Urinary bladder (tissue), 4 donors: ENCODE data around the gene FRMD4A. TPM values are rescaled to one million over a fixed set of nuclear protein-coding genes. Genes with fewer than 3 reads are reported as not detected.

Experiments
- DNase-seq: peaks from one replicate; pipeline ENCODE4 v3.0.0-alpha.2; 2015; ENCODE audit errors: extremely low spot score
- H3K27ac ChIP-seq: one replicate; pipeline ENCODE4 v1.5.1; 2013; ENCODE audit warnings: low read depth, mild to moderate bottlenecking, moderate library complexity
- H3K36me3 ChIP-seq: one replicate; pipeline ENCODE4 v1.6.1; 2013; ENCODE audit warnings: mild to moderate bottlenecking, moderate library complexity; ENCODE audit not compliant: insufficient read depth
- H3K4me1 ChIP-seq: one replicate; pipeline ENCODE4 v1.6.1; 2013; ENCODE audit warnings: mild to moderate bottlenecking, moderate library complexity; ENCODE audit not compliant: insufficient read depth
- H3K4me3 ChIP-seq: one replicate; pipeline ENCODE4 v1.5.1; 2013; ENCODE audit warnings: low read depth, low read length
- WGBS: extraction: QIAGEN DNeasy Blood & Tissue Kit; methylation state at CpG from one replicate; pipeline ENCODE4 v1.1.7; 2013; 5-methylcytosine and 5-hydroxymethylcytosine counted together
- polyA plus RNA-seq: library from polyadenylated mRNA; stranded (reverse); fragments of 200-250 nt; gene quantifications from one replicate; pipeline ENCODE4 v1.2.3, GENCODE V29; 2013
- total RNA-seq: library from RNA; depleted of rRNA; stranded (reverse); fragments of >200 nt; gene quantifications from one replicate; pipeline ENCODE4 v1.2.3, GENCODE V29; 2014
- donor health status: healthy with polysubstance abuse.
- donor health status: healthy.

The FRMD4A gene
- total and polyA plus RNA-seq, 2 donors: 15.1 to 32.9 TPM

GRCh38 chr10:13860886-13861285 is 469.8 kb downstream of the FRMD4A start:
- Histone ChIP-seq H3K36me3 (no peaks in the 10 kb centered on the region), H3K4me3 (no peak overlapping the region), H3K27ac (no peak overlapping the region), H3K4me1 (no peaks in the 10 kb centered on the region)
- 93% methylated on average over 14 of the region's 14 CpGs for WGBS
- DNase-seq: no peak

- WGBS: 85% methylated on average over 8 of the region's 8 CpGs
- H3K36me3 ChIP-seq: no peaks in the 10 kb centered on the region
- DNase-seq: no peak
These were observed 470.6 kb downstream of the FRMD4A start for GRCh38 chr10:13859979-13860654.

GRCh38 chr10:13858709-13859108 is 472.0 kb downstream of the FRMD4A start:
- no peak for DNase-seq
- 95% methylated on average over 11 of the region's 11 CpGs for WGBS
- Histone ChIP-seq H3K36me3 (no peaks in the 10 kb centered on the region), H3K4me1 (no peaks in the 10 kb centered on the region), H3K4me3 (no peak overlapping the region), H3K27ac (no peak overlapping the region)

More at GRCh38 chr10:13859979-13860654, 470.6 kb downstream of the FRMD4A start:
- Histone ChIP-seq H3K27ac (no peak overlapping the region), H3K4me3 (no peak overlapping the region), H3K4me1 (no peaks in the 10 kb centered on the region)

- H3K27ac ChIP-seq: no peak overlapping the region
- no peak overlapping the region for H3K4me3 ChIP-seq
- H3K4me1 ChIP-seq: no peaks in the 10 kb centered on the region
- no peaks in the 10 kb centered on the region for H3K36me3 ChIP-seq
- 86% methylated on average over 4 of the region's 4 CpGs for WGBS
- no peak for DNase-seq
These were observed 473.3 kb downstream of the FRMD4A start for GRCh38 chr10:13857451-13857850.

- no peak overlapping the region for H3K27ac ChIP-seq
- H3K4me3 ChIP-seq: no peak overlapping the region
- no peak for DNase-seq
- no peaks in the 10 kb centered on the region for H3K4me1 ChIP-seq
- WGBS: 74% methylated on average over 6 of the region's 6 CpGs
- no peaks in the 10 kb centered on the region for H3K36me3 ChIP-seq
These were observed 476.9 kb downstream of the FRMD4A start for GRCh38 chr10:13853854-13854253.

GRCh38 chr10:13852872-13853271 is 477.9 kb downstream of the FRMD4A start:
- Histone ChIP-seq H3K27ac (no peak overlapping the region), H3K36me3 (no peaks in the 10 kb centered on the region), H3K4me1 (no peaks in the 10 kb centered on the region), H3K4me3 (no peak overlapping the region)
- 94% methylated on average over 5 of the region's 5 CpGs for WGBS
- no peak for DNase-seq

- no peak overlapping the region for H3K4me3 ChIP-seq
- WGBS: 87% methylated on average over 2 of the region's 2 CpGs
- H3K4me1 ChIP-seq: no peaks in the 10 kb centered on the region
- no peak overlapping the region for H3K27ac ChIP-seq
- DNase-seq: no peak
- H3K36me3 ChIP-seq: no peaks in the 10 kb centered on the region
These were observed 478.8 kb downstream of the FRMD4A start for GRCh38 chr10:13851906-13852305.

- DNase-seq: no peak
- Histone ChIP-seq H3K4me1 (no peaks in the 10 kb centered on the region), H3K27ac (no peak overlapping the region), H3K36me3 (no peaks in the 10 kb centered on the region), H3K4me3 (no peak overlapping the region)
- 87% methylated on average over 16 of the region's 16 CpGs for WGBS
These were observed 481.9 kb downstream of the FRMD4A start for GRCh38 chr10:13848520-13849445.

GRCh38 chr10:13847201-13847631 is 483.5 kb downstream of the FRMD4A start:
- WGBS: 66% methylated on average over 8 of the region's 8 CpGs
- Histone ChIP-seq H3K4me1 (no peaks in the 10 kb centered on the region), H3K4me3 (no peak overlapping the region), H3K27ac (no peak overlapping the region), H3K36me3 (no peaks in the 10 kb centered on the region)
- no peak for DNase-seq

- no peaks in the 10 kb centered on the region for H3K4me1 ChIP-seq
- no peaks in the 10 kb centered on the region for H3K36me3 ChIP-seq
- no peak overlapping the region for H3K27ac ChIP-seq
- DNase-seq: no peak
- 84% methylated on average over 4 of the region's 4 CpGs for WGBS
- H3K4me3 ChIP-seq: no peak overlapping the region
These were observed 484.8 kb downstream of the FRMD4A start for GRCh38 chr10:13845897-13846296.

GRCh38 chr10:13844651-13845050 is 486.1 kb downstream of the FRMD4A start:
- Histone ChIP-seq H3K27ac (no peak overlapping the region), H3K4me1 (no peaks in the 10 kb centered on the region), H3K4me3 (no peak overlapping the region), H3K36me3 (no peaks in the 10 kb centered on the region)
- DNase-seq: no peak
- WGBS: 92% methylated on average over 7 of the region's 7 CpGs

GRCh38 chr10:13842117-13842516 is 488.6 kb downstream of the FRMD4A start:
- 72% methylated on average over 3 of the region's 3 CpGs for WGBS
- no peaks in the 10 kb centered on the region for H3K4me1 ChIP-seq
- no peak for DNase-seq

GRCh38 chr10:13840036-13840435 is 490.7 kb downstream of the FRMD4A start:
- 92% methylated on average over 3 of the region's 3 CpGs for whole genome bisulfite sequencing
- H3K27ac ChIP-seq: no peak overlapping the region
- no peaks in the 10 kb centered on the region for H3K4me1 ChIP-seq
- no peaks in the 10 kb centered on the region for H3K36me3 ChIP-seq
- no peak overlapping the region for H3K4me3 ChIP-seq
- no peak for DNase-seq

More at GRCh38 chr10:13842117-13842516, 488.6 kb downstream of the FRMD4A start:
- Histone ChIP-seq H3K36me3 (no peaks in the 10 kb centered on the region), H3K4me3 (no peak overlapping the region), H3K27ac (no peak overlapping the region)

GRCh38 chr10:13839430-13839990 is 491.2 kb downstream of the FRMD4A start:
- Histone ChIP-seq H3K4me3 (no peak overlapping the region), H3K36me3 (no peaks in the 10 kb centered on the region), H3K27ac (no peak overlapping the region), H3K4me1 (no peaks in the 10 kb centered on the region)
- no peak for DNase-seq
- 76% methylated on average over 9 of the region's 9 CpGs for WGBS
